Fibroblast of lung (primary cell): Measurements from ENCODE around the gene PRMT7. TPM values are rescaled to one million over a fixed set of nuclear protein-coding genes. Genes with fewer than 3 reads are reported as not detected.

Experiments used
- DNase-seq, 2 donors: peaks; one replicate each; pipeline versions ENCODE4 v3.0.0 to v3.0.0-alpha.2; 2010; ENCODE audit warnings: low read depth in 2 of 2
- H2AFZ ChIP-seq: 2 replicates; pipeline ENCODE4 v1.5.1; 2012; ENCODE audit warnings: low read length, control low read depth, inconsistent platforms
- H3K27ac ChIP-seq: 2 replicates; pipeline ENCODE4 v1.5.1; 2011; ENCODE audit warnings: low read length, control low read depth; ENCODE audit not compliant: insufficient read depth
- H3K27me3 ChIP-seq: 2 replicates; pipeline ENCODE4 v1.5.1; 2011; ENCODE audit warnings: mild to moderate bottlenecking, low read length; ENCODE audit not compliant: control insufficient read depth, insufficient read depth
- H3K36me3 ChIP-seq: 2 replicates; pipeline ENCODE4 v1.5.1; 2011; ENCODE audit warnings: low read length; ENCODE audit not compliant: control insufficient read depth, insufficient read depth
- H3K4me1 ChIP-seq: 2 replicates; pipeline ENCODE4 v1.5.1; 2011; ENCODE audit warnings: low read length; ENCODE audit not compliant: control insufficient read depth, insufficient read depth; ENCODE audit errors: extremely low read depth
- H3K4me2 ChIP-seq: 2 replicates; pipeline ENCODE4 v1.5.1; 2011; ENCODE audit warnings: low read length, control low read depth; ENCODE audit not compliant: insufficient read depth; ENCODE audit errors: extremely low read depth
- H3K4me3 ChIP-seq, 4 experiments: fragments of 200-600 bp in 1 of 4; sonication (generic) in 1 of 4; replicated peaks in 1 of 4; 2 replicates each; pipeline ENCODE4 v1.5.1; 2011 to 2016; ENCODE audit warnings: low read length in 4 of 4, low read depth in 3 of 4, mild to moderate bottlenecking in 3 of 4, control low read depth in 2 of 4, inconsistent platforms in 1 of 4, mixed read lengths in 1 of 4; ENCODE audit not compliant: insufficient read depth in 1 of 4; ENCODE audit errors: control extremely low read depth in 1 of 4
- H3K79me2 ChIP-seq: 2 replicates; pipeline ENCODE4 v1.5.1; 2012; ENCODE audit warnings: mild to moderate bottlenecking, low read length, inconsistent platforms; ENCODE audit not compliant: control insufficient read depth, insufficient read depth
- H3K9ac ChIP-seq: 2 replicates; pipeline ENCODE4 v1.5.1; 2011; ENCODE audit warnings: mild to moderate bottlenecking, low read length, control low read depth; ENCODE audit not compliant: insufficient read depth
- H3K9me3 ChIP-seq: 2 replicates; pipeline ENCODE4 v1.5.1; 2012; ENCODE audit warnings: low read depth, low read length; ENCODE audit not compliant: control insufficient read depth, insufficient read depth
- H4K20me1 ChIP-seq: 2 replicates; pipeline ENCODE4 v1.5.1; 2011; ENCODE audit warnings: low read length; ENCODE audit not compliant: control insufficient read depth, insufficient read depth; ENCODE audit errors: extremely low read depth
- EZH2 ChIP-seq: IDR thresholded peaks from 2 replicates; pipeline ENCODE4 v1.5.1; 2012; ENCODE audit warnings: low read length, control low read depth, mild to moderate bottlenecking; ENCODE audit errors: missing control alignments
- polyA plus RNA-seq, 2 donors: library from polyadenylated mRNA; depleted of rRNA in 1 of 2; stranded (reverse) in 1 of 2; unstranded in 1 of 2; fragments of >200 nt; gene quantifications; 2 replicates each; pipeline ENCODE4 v1.2.1, GENCODE V29; 2011 to 2012; ENCODE audit warnings: missing spikeins in 1 of 2
- total RNA-seq: library from RNA; depleted of rRNA; stranded (reverse); fragments of >200 nt; gene quantifications from 2 replicates; pipeline ENCODE4 v1.2.1, GENCODE V29; 2014
- TF ChIP-seq, protein P1 (sequence below), 2 donors: IDR thresholded peaks in 1 of 2; conservative IDR thresholded peaks in 1 of 2; 1 replicate in 1 of 2; 2 replicates in 1 of 2; pipeline ENCODE4 v1.5.1; 2011 to 2012; ENCODE audit warnings: low read length in 2 of 2, control low read depth in 1 of 2, inconsistent platforms in 1 of 2, low read depth in 1 of 2, mild to moderate bottlenecking in 1 of 2

PRMT7 gene
- total and polyA plus RNA-seq, 2 donors (not counting 1 experiment from before 2014, with no cell fraction given): 24.0 to 39.3 TPM

DNA sequence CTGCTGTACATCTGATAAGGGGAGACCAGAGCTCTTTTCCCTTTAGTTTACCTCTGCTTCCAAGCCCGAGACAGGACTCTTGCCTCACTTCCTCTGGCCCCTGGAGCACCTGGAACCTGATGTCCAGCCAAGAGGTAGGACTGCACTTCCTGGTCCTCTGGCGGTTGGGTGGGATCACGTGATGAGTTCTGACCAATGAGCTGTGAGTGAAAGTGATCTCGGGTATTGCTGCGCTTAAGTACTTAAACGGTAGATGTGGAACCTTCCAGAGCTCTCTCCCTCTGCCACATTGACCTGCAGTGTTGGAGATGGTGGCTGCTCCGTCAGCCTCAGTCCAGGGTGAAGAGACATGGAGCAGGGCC lies 70.5 kb downstream of the PRMT7 start:
- TF ChIP-seq, protein P1, sequence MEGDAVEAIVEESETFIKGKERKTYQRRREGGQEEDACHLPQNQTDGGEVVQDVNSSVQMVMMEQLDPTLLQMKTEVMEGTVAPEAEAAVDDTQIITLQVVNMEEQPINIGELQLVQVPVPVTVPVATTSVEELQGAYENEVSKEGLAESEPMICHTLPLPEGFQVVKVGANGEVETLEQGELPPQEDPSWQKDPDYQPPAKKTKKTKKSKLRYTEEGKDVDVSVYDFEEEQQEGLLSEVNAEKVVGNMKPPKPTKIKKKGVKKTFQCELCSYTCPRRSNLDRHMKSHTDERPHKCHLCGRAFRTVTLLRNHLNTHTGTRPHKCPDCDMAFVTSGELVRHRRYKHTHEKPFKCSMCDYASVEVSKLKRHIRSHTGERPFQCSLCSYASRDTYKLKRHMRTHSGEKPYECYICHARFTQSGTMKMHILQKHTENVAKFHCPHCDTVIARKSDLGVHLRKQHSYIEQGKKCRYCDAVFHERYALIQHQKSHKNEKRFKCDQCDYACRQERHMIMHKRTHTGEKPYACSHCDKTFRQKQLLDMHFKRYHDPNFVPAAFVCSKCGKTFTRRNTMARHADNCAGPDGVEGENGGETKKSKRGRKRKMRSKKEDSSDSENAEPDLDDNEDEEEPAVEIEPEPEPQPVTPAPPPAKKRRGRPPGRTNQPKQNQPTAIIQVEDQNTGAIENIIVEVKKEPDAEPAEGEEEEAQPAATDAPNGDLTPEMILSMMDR (conservative IDR thresholded peaks at IDR 0.05 in 1 of 2, IDR thresholded peaks at IDR 0.05 in 1 of 2; ENCODE audit: low read depth in 1 of 2, low read length in 2 of 2): no peak
- no peak for TF ChIP-seq EZH2
- H4K20me1 ChIP-seq: no peaks in the 10 kb centered on the region

DNA sequence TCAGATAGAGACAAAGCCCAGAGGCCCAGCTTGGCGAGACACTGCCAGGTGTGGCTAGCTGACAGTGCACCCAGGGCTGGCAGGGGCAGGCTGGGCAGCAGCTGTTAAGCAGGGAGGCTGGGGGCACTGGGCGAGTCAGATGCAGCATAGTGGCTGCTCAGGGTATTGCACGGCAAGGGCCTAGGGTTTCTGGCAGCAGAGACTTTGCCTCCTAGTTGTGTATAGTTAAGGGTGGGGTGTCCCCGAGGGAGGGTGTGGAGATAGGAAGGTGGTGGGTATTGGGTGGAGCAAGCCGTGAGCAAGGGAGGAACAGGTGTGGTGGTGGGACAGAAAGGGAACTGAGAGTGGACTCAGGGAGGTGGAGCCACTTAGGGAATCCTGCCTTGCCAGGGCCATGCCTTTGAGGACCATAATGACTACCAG lies 71.5 kb downstream of the PRMT7 start:
- no peak overlapping the region for H3K9ac ChIP-seq
- no peak overlapping the region for H3K27ac ChIP-seq
- no peak overlapping the region for H3K4me2 ChIP-seq
- H4K20me1 ChIP-seq: no peaks in the 10 kb centered on the region
- H3K9me3 ChIP-seq: no peaks in the 10 kb centered on the region
- peaks cover 9% of the 10 kb centered on the region for H3K27me3 ChIP-seq
- no peak for DNase-seq
- no peak for TF ChIP-seq EZH2
- TF ChIP-seq, protein P1 (conservative IDR thresholded peaks at IDR 0.05 in 1 of 2, IDR thresholded peaks at IDR 0.05 in 1 of 2; ENCODE audit: low read depth in 1 of 2, low read length in 2 of 2): no peak
- H3K4me1 ChIP-seq: no peaks in the 10 kb centered on the region
- no peaks in the 10 kb centered on the region for H3K79me2 ChIP-seq
- H3K4me3 ChIP-seq: no peak overlapping the region
- H2AFZ ChIP-seq: no peak overlapping the region
- no peaks in the 10 kb centered on the region for H3K36me3 ChIP-seq

More for the DNA sequence above, 70.5 kb downstream of the PRMT7 start:
- Histone ChIP-seq H3K4me3 (no peak overlapping the region), H3K9me3 (no peaks in the 10 kb centered on the region), H3K79me2 (no peaks in the 10 kb centered on the region), H3K9ac (no peak overlapping the region), H3K4me1 (no peaks in the 10 kb centered on the region), H3K4me2 (no peak overlapping the region), H3K36me3 (no peaks in the 10 kb centered on the region), H3K27ac (no peak overlapping the region), H3K27me3 (peaks cover 12% of the 10 kb centered on the region), H2AFZ (no peak overlapping the region)
- no peak for DNase-seq

DNA sequence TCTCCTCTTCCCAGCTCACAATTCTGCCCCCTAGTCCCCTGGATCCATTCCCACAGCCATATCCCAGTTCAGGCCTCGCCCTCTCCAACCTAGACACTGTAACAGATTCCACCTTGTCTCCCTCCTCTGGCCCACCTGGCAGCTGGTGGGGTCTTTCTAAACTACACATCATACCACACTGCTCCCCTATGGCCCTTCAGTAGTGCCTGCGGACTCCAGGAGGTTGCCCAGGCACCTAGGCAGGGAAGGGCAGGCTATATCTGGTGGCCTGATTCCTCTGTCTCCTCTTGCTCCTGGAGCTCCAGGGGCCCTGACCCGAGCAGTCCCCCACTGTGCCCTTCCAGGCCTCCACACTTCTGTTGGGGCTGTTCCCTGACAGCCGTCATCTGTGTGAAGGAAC lies 73.0 kb downstream of the PRMT7 start:
- Histone ChIP-seq H3K27ac (no peak overlapping the region), H2AFZ (no peak overlapping the region), H3K9ac (no peak overlapping the region), H3K4me1 (no peaks in the 10 kb centered on the region), H3K79me2 (no peaks in the 10 kb centered on the region), H3K36me3 (no peaks in the 10 kb centered on the region), H3K4me2 (no peak overlapping the region), H3K27me3 (peaks cover 3% of the 10 kb centered on the region), H4K20me1 (no peaks in the 10 kb centered on the region), H3K4me3 (no peak overlapping the region), H3K9me3 (no peaks in the 10 kb centered on the region)
- TF ChIP-seq EZH2: no peak
- TF ChIP-seq, protein P1 (conservative IDR thresholded peaks at IDR 0.05 in 1 of 2, IDR thresholded peaks at IDR 0.05 in 1 of 2; ENCODE audit: low read depth in 1 of 2, low read length in 2 of 2): no peak
- no peak for DNase-seq
